Lower leg skin (tissue), 3 donors: ENCODE data around the gene CTBP1.

Experiments used
- CTCF ChIP-seq, 3 donors: fragments of 450-650 bp; IDR thresholded peaks; one replicate each; pipeline ENCODE4 v1.5.1; 2016; ENCODE audit warnings: antibody characterized with exemption in 3 of 3, mild to moderate bottlenecking in 3 of 3, moderate library complexity in 2 of 3
- POLR2A ChIP-seq, 2 donors: fragments of 450-650 bp; IDR thresholded peaks; one replicate each; pipeline ENCODE4 v1.6.1; 2016 to 2017; ENCODE audit warnings: antibody characterized with exemption in 2 of 2, mild to moderate bottlenecking in 1 of 2, moderate library complexity in 1 of 2

GRCh38 chr4:1294891-1295290, 46.0 kb upstream of the CTBP1 start:
- no peak for TF ChIP-seq CTCF (IDR thresholded peaks at IDR 0.05)
- no peak for TF ChIP-seq POLR2A (IDR thresholded peaks at IDR 0.05)
